Measurements from ENCODE around the gene SPOCK1. TPM values are rescaled to one million over a fixed set of nuclear protein-coding genes. Genes with fewer than 3 reads are reported as not detected.

Gene SPOCK1
- total and polyA plus RNA-seq, 4 donors, result 4.5 to 67.8 (median 27.0) TPM

DNA sequence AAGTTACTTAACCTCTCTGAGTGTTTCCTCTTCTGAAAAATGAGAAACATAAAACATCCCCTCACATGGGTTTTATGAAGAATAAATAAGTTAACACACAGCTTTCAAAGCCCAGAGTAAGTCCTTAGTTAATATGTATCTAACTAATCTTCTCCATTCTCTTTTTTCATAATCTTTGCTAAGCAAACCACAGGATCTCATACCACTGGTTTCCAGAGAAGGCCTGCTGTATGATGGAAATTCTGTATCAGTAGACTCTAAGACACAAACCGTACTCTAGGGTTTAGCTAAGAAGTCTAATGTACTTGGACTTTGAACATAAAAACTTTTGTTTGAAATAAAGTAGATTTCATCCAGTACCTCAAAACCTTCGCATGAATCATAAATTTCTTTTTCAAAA, 307.9 kb downstream of the SPOCK1 start:
- Histone ChIP-seq H3K4me1 (ENCODE audit: control insufficient read depth in 1 of 2, insufficient read depth in 2 of 2, low read length in 2 of 2) (no peaks in the 10 kb centered on the region), H3K27me3 (ENCODE audit: control insufficient read depth in 1 of 2, insufficient read depth in 2 of 2, low read length in 1 of 2) (no peaks in the 10 kb centered on the region), H3K27ac (ENCODE audit: low read depth in 1 of 2, low read length in 2 of 2) (no peak overlapping the region), H3K4me3 (ENCODE audit: low read length in 2 of 2) (no peak overlapping the region), H3K36me3 (ENCODE audit: control insufficient read depth in 1 of 2, insufficient read depth in 2 of 2, low read length in 1 of 2) (no peaks in the 10 kb centered on the region), H3K9me3 (ENCODE audit: control insufficient read depth, low read length) (peaks cover 1% of the 10 kb centered on the region)
- WGBS, 2 donors, result 47% methylated on average over 2 of the region's 2 CpGs
- intact Hi-C loops (cut with DNase I), result no loop called here
- DNase-seq, result no peak
- no peak for ATAC-seq (ENCODE audit: low FRiP score)

GRCh38 chr5:137190441-137190840, 308.7 kb downstream of the SPOCK1 start:
- Histone ChIP-seq H3K27ac (ENCODE audit: low read depth in 1 of 2, low read length in 2 of 2) (no peak overlapping the region), H3K4me3 (ENCODE audit: low read length in 2 of 2) (no peak overlapping the region), H3K27me3 (ENCODE audit: control insufficient read depth in 1 of 2, insufficient read depth in 2 of 2, low read length in 1 of 2) (no peaks in the 10 kb centered on the region), H3K36me3 (ENCODE audit: control insufficient read depth in 1 of 2, insufficient read depth in 2 of 2, low read length in 1 of 2) (no peaks in the 10 kb centered on the region), H3K4me1 (ENCODE audit: control insufficient read depth in 1 of 2, insufficient read depth in 2 of 2, low read length in 2 of 2) (no peaks in the 10 kb centered on the region), H3K9me3 (ENCODE audit: control insufficient read depth, low read length) (peaks cover 1% of the 10 kb centered on the region)
- DNase-seq (no peak), ATAC-seq (ENCODE audit: low FRiP score) (no peak)
- intact Hi-C loops (cut with DNase I), result no loop called here

DNA sequence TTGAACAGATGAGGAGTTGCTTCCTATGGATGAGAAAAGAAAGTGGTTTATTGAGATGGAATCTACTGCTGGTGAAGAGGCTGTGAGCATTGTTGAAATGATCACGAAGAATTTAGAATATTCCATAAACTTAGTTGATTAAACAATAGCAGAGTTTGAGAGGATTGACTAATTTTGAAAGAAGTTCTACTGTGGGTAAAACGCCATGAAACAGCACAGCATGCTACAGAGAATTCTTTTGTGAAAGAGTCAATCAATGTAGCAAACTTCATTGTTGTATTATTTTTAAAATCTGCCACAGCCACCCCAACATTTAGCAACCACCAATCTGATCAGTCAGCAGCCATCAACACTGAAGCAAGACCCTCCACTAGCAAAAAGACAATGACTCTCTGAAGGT, 309.1 kb downstream of the SPOCK1 start:
- DNase-seq (no peak), ATAC-seq (ENCODE audit: low FRiP score) (no peak)
- H3K9me3 ChIP-seq (ENCODE audit: control insufficient read depth, low read length), result peaks cover 1% of the 10 kb centered on the region
- intact Hi-C loops (cut with DNase I), result no loop called here
- no peaks in the 10 kb centered on the region for H3K36me3 ChIP-seq (ENCODE audit: control insufficient read depth in 1 of 2, insufficient read depth in 2 of 2, low read length in 1 of 2)
- H3K27ac ChIP-seq (ENCODE audit: low read depth in 1 of 2, low read length in 2 of 2), result no peak overlapping the region
- H3K4me1 ChIP-seq (ENCODE audit: control insufficient read depth in 1 of 2, insufficient read depth in 2 of 2, low read length in 2 of 2), result no peaks in the 10 kb centered on the region
- WGBS, 2 donors, result 45 to 70% methylated on average over 2 of the region's 2 CpGs
- H3K4me3 ChIP-seq (ENCODE audit: low read length in 2 of 2), result no peak overlapping the region
- no peaks in the 10 kb centered on the region for H3K27me3 ChIP-seq (ENCODE audit: control insufficient read depth in 1 of 2, insufficient read depth in 2 of 2, low read length in 1 of 2)

GRCh38 chr5:137188566-137188965, 310.6 kb downstream of the SPOCK1 start:
- H3K4me3 ChIP-seq (ENCODE audit: low read length in 2 of 2), result no peak overlapping the region

DNA sequence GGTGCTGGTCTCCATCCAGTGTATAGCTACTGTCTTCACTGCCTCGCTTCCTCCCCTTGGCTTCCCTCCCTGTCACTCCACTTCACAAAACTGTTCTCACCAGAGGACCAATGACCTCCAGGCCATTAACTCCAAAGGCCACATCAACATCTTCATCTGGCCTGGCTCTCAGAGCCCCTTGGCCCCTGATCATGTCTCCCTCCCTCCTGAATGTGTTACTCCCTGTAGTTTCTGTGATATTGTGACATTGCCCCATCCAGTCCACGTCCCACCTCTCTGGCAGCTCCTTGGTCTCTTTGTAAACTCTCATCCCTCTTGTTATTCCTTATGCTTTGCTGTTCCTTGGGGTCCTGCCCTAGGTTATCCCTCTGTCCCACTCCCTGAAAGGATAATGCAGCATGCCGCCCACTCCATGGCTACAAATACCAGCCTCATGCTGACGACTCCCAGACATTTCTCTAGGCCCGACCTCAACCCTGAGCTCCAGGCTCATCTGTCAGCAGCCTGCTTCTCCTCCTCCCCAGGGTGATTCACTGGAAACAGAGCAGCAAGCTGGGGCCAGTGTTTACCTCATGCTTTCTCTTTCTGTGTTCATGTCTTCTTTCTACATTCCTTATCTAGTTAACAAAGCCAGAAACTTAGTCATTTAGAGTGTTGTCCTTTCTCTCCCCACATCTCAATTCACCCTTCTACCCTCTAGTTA, 312.2 kb downstream of the SPOCK1 start:
- H3K9me3 ChIP-seq (ENCODE audit: control insufficient read depth, low read length), result peaks cover 1% of the 10 kb centered on the region
- no peak overlapping the region for H3K4me3 ChIP-seq (ENCODE audit: low read length in 2 of 2)
- peak in 1 of 2 donors; percentile 72 for DNase-seq
- peak; percentile 60 for ATAC-seq (ENCODE audit: low FRiP score)
- H3K27me3 ChIP-seq (ENCODE audit: control insufficient read depth in 1 of 2, insufficient read depth in 2 of 2, low read length in 1 of 2), result no peaks in the 10 kb centered on the region
- intact Hi-C loops (cut with DNase I), result no loop called here
- 56 to 59% methylated on average over 5 of the region's 5 CpGs for WGBS, 2 donors
- no peaks in the 10 kb centered on the region for H3K36me3 ChIP-seq (ENCODE audit: control insufficient read depth in 1 of 2, insufficient read depth in 2 of 2, low read length in 1 of 2)
- H3K27ac ChIP-seq (ENCODE audit: low read depth in 1 of 2, low read length in 2 of 2), result no peak overlapping the region
- H3K4me1 ChIP-seq (ENCODE audit: control insufficient read depth in 1 of 2, insufficient read depth in 2 of 2, low read length in 2 of 2), result no peaks in the 10 kb centered on the region

More at GRCh38 chr5:137188566-137188965, 310.6 kb downstream of the SPOCK1 start:
- ATAC-seq (ENCODE audit: low FRiP score), result no peak
- DNase-seq, result no peak
- intact Hi-C loops (cut with DNase I), result no loop called here
- Histone ChIP-seq H3K9me3 (ENCODE audit: control insufficient read depth, low read length) (peaks cover 1% of the 10 kb centered on the region), H3K27me3 (ENCODE audit: control insufficient read depth in 1 of 2, insufficient read depth in 2 of 2, low read length in 1 of 2) (no peaks in the 10 kb centered on the region), H3K27ac (ENCODE audit: low read depth in 1 of 2, low read length in 2 of 2) (no peak overlapping the region), H3K4me1 (ENCODE audit: control insufficient read depth in 1 of 2, insufficient read depth in 2 of 2, low read length in 2 of 2) (no peaks in the 10 kb centered on the region), H3K36me3 (ENCODE audit: control insufficient read depth in 1 of 2, insufficient read depth in 2 of 2, low read length in 1 of 2) (no peaks in the 10 kb centered on the region)
- 80 to 87% methylated on average over 5 of the region's 5 CpGs for WGBS, 2 donors

DNA sequence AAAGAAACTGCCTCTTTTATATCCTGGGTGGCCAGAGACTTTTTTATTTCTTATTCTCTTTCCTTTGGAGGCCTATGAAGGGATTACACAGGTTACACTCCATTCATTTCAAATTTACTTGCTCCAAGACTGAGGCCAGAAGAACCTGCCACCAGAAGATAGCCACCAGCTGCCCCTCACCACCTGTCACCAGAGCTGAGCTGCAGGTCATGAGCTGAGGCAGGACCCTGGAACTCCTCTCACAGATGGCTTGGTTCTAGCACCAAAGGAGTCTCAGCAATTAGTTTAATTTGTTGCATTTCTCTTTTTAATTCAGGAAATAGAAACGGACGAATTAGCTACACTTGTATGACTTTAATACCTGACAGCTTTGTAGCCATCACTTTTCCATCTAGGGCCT, 313.9 kb downstream of the SPOCK1 start:
- Histone ChIP-seq H3K4me3 (ENCODE audit: low read length in 2 of 2) (no peak overlapping the region), H3K27ac (ENCODE audit: low read depth in 1 of 2, low read length in 2 of 2) (no peak overlapping the region), H3K9me3 (ENCODE audit: control insufficient read depth, low read length) (peaks cover 1% of the 10 kb centered on the region), H3K27me3 (ENCODE audit: control insufficient read depth in 1 of 2, insufficient read depth in 2 of 2, low read length in 1 of 2) (no peaks in the 10 kb centered on the region), H3K4me1 (ENCODE audit: control insufficient read depth in 1 of 2, insufficient read depth in 2 of 2, low read length in 2 of 2) (no peaks in the 10 kb centered on the region), H3K36me3 (ENCODE audit: control insufficient read depth in 1 of 2, insufficient read depth in 2 of 2, low read length in 1 of 2) (no peaks in the 10 kb centered on the region)
- ATAC-seq (ENCODE audit: low FRiP score) (no peak), DNase-seq (no peak)
- 91 to 93% methylated on average over 2 of the region's 2 CpGs for WGBS, 2 donors
- intact Hi-C loops (cut with DNase I), result no loop called here

GRCh38 chr5:137184734-137185133, 314.4 kb downstream of the SPOCK1 start:
- Histone ChIP-seq H3K9me3 (ENCODE audit: control insufficient read depth, low read length) (peaks cover 1% of the 10 kb centered on the region), H3K27ac (ENCODE audit: low read depth in 1 of 2, low read length in 2 of 2) (no peak overlapping the region), H3K36me3 (ENCODE audit: control insufficient read depth in 1 of 2, insufficient read depth in 2 of 2, low read length in 1 of 2) (no peaks in the 10 kb centered on the region), H3K4me3 (ENCODE audit: low read length in 2 of 2) (no peak overlapping the region), H3K4me1 (ENCODE audit: control insufficient read depth in 1 of 2, insufficient read depth in 2 of 2, low read length in 2 of 2) (no peaks in the 10 kb centered on the region), H3K27me3 (ENCODE audit: control insufficient read depth in 1 of 2, insufficient read depth in 2 of 2, low read length in 1 of 2) (no peaks in the 10 kb centered on the region)
- intact Hi-C loops (cut with DNase I), result no loop called here
- DNase-seq (no peak), ATAC-seq (ENCODE audit: low FRiP score) (no peak)
- 86 to 88% methylated on average over 2 of the region's 2 CpGs for WGBS, 2 donors

DNA sequence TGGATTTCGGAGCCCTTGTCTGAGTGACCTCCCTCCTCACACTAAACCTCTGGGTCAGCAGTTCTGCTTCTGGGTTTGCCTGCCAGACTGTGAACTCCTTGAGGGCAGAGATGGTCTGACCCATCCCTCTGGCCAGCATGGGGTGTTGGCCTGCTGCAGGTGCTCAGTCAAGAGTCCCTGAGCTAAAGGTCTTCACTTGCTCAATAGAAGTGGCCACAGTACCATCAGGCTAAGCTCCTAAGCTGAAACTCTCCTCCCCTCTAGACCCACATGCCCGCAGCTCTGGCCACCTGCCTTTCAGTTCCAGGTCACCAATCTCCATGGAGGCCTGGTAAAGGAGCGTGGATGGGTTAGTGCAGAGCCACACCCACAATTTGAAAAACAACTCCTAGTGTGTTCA, 316.6 kb downstream of the SPOCK1 start:
- intact Hi-C loops (cut with DNase I), result no loop called here
- DNase-seq, result no peak
- no peak overlapping the region for H3K27ac ChIP-seq (ENCODE audit: low read depth in 1 of 2, low read length in 2 of 2)
- H3K4me3 ChIP-seq (ENCODE audit: low read length in 2 of 2), result no peak overlapping the region
- no peaks in the 10 kb centered on the region for H3K4me1 ChIP-seq (ENCODE audit: control insufficient read depth in 1 of 2, insufficient read depth in 2 of 2, low read length in 2 of 2)
- no peak for ATAC-seq (ENCODE audit: low FRiP score)
- no peaks in the 10 kb centered on the region for H3K27me3 ChIP-seq (ENCODE audit: control insufficient read depth in 1 of 2, insufficient read depth in 2 of 2, low read length in 1 of 2)
- peaks cover 1% of the 10 kb centered on the region for H3K9me3 ChIP-seq (ENCODE audit: control insufficient read depth, low read length)
- H3K36me3 ChIP-seq (ENCODE audit: control insufficient read depth in 1 of 2, insufficient read depth in 2 of 2, low read length in 1 of 2), result no peaks in the 10 kb centered on the region
- WGBS, 2 donors, result 87 to 93% methylated on average over 3 of the region's 3 CpGs

- 63 to 70% methylated on average over 2 of the region's 2 CpGs for WGBS, 2 donors
- DNase-seq (no peak), ATAC-seq (ENCODE audit: low FRiP score) (no peak)
- Histone ChIP-seq H3K27me3 (ENCODE audit: control insufficient read depth in 1 of 2, insufficient read depth in 2 of 2, low read length in 1 of 2) (no peaks in the 10 kb centered on the region), H3K4me1 (ENCODE audit: control insufficient read depth in 1 of 2, insufficient read depth in 2 of 2, low read length in 2 of 2) (no peaks in the 10 kb centered on the region), H3K36me3 (ENCODE audit: control insufficient read depth in 1 of 2, insufficient read depth in 2 of 2, low read length in 1 of 2) (no peaks in the 10 kb centered on the region), H3K4me3 (ENCODE audit: low read length in 2 of 2) (no peak overlapping the region), H3K9me3 (ENCODE audit: control insufficient read depth, low read length) (no peaks in the 10 kb centered on the region), H3K27ac (ENCODE audit: low read depth in 1 of 2, low read length in 2 of 2) (no peak overlapping the region)
- intact Hi-C loops (cut with DNase I), result no loop called here
Measured at GRCh38 chr5:137181667-137182066, 317.5 kb downstream of the SPOCK1 start.

All from aorta (tissue), 5 donors.